H9 (cell line): ENCODE results near the gene NOP16. TPM values are rescaled to one million over a fixed set of nuclear protein-coding genes. Genes with fewer than 3 reads are reported as not detected.

Experiments used
- DNase-seq: peaks from one replicate; pipeline ENCODE4 v3.0.0-alpha.2; 2017
- H2AFZ ChIP-seq: one replicate; pipeline ENCODE4 v1.6.1; 2013; ENCODE audit warnings: mild to moderate bottlenecking, low read length, control low read depth, moderate library complexity
- H2AK5ac ChIP-seq: 2 replicates; pipeline ENCODE4 v1.6.1; 2013; ENCODE audit warnings: low read length, control low read depth, mixed read lengths; ENCODE audit not compliant: insufficient read length
- H2BK120ac ChIP-seq: one replicate; pipeline ENCODE4 v1.6.1; 2013; ENCODE audit warnings: low read depth, mild to moderate bottlenecking, low read length, control low read depth, inconsistent platforms; ENCODE audit not compliant: poor library complexity, severe bottlenecking
- H2BK12ac ChIP-seq: 2 replicates; pipeline ENCODE4 v1.6.1; 2013; ENCODE audit warnings: low read length, control low read depth, mixed read lengths, low read depth; ENCODE audit not compliant: insufficient read length
- H2BK15ac ChIP-seq: 2 replicates; pipeline ENCODE4 v1.6.1; 2013; ENCODE audit warnings: low read depth, low read length, control low read depth
- H2BK20ac ChIP-seq: one replicate; pipeline ENCODE4 v1.6.1; 2013; ENCODE audit warnings: low read depth, mild to moderate bottlenecking, low read length, control low read depth, inconsistent platforms; ENCODE audit not compliant: poor library complexity, severe bottlenecking
- H2BK5ac ChIP-seq: 2 replicates; pipeline ENCODE4 v1.6.1; 2013; ENCODE audit warnings: low read length, control low read depth, mixed read lengths; ENCODE audit not compliant: insufficient read length
- H3K14ac ChIP-seq: 2 replicates; pipeline ENCODE4 v1.6.1; 2013; ENCODE audit warnings: low read length, control low read depth; ENCODE audit not compliant: insufficient read depth
- H3K18ac ChIP-seq: 2 replicates; pipeline ENCODE4 v1.6.1; 2013; ENCODE audit warnings: low read depth, mild to moderate bottlenecking, mixed read lengths, low read length, control low read depth; ENCODE audit not compliant: insufficient read length
- H3K23ac ChIP-seq: 2 replicates; pipeline ENCODE4 v1.6.1; 2013; ENCODE audit warnings: low read length, control low read depth, mixed read lengths, low read depth; ENCODE audit not compliant: insufficient read length
- H3K23me2 ChIP-seq: 2 replicates; pipeline ENCODE4 v1.6.1; 2013; ENCODE audit warnings: low read depth, mild to moderate bottlenecking, mixed read lengths, low read length, control low read depth; ENCODE audit not compliant: insufficient read length, poor library complexity, severe bottlenecking
- H3K27ac ChIP-seq: 2 replicates; pipeline ENCODE4 v1.5.1; 2013; ENCODE audit warnings: low read length, control low read depth, mixed read lengths, low read depth; ENCODE audit not compliant: insufficient read length
- H3K27me3 ChIP-seq: 2 replicates; pipeline ENCODE4 v1.6.1; 2013; ENCODE audit warnings: low read length, control low read depth, inconsistent platforms; ENCODE audit not compliant: insufficient read depth
- H3K4ac ChIP-seq: 2 replicates; pipeline ENCODE4 v1.6.1; 2013; ENCODE audit warnings: low read depth, mild to moderate bottlenecking, control low read depth, inconsistent platforms, low read length, moderate library complexity
- H3K4me1 ChIP-seq: 2 replicates; pipeline ENCODE4 v1.6.1; 2013; ENCODE audit warnings: low read length, control low read depth, inconsistent platforms; ENCODE audit not compliant: insufficient read depth
- H3K4me2 ChIP-seq: 2 replicates; pipeline ENCODE4 v1.6.1; 2013; ENCODE audit warnings: low read length, control low read depth, mixed read lengths; ENCODE audit not compliant: insufficient read length, insufficient read depth
- H3K56ac ChIP-seq: 2 replicates; pipeline ENCODE4 v1.6.1; 2013; ENCODE audit warnings: low read depth, mild to moderate bottlenecking, mixed read lengths, low read length, control low read depth; ENCODE audit not compliant: insufficient read length
- H3K79me1 ChIP-seq: 2 replicates; pipeline ENCODE4 v1.6.1; 2013; ENCODE audit warnings: low read depth, mild to moderate bottlenecking, moderate library complexity, low read length, control low read depth, inconsistent platforms; ENCODE audit not compliant: insufficient read depth, poor library complexity, severe bottlenecking
- H3K79me2 ChIP-seq: 2 replicates; pipeline ENCODE4 v1.6.1; 2013; ENCODE audit warnings: low read length, control low read depth, inconsistent platforms; ENCODE audit not compliant: insufficient read depth
- H3K9ac ChIP-seq: 2 replicates; pipeline ENCODE4 v1.6.1; 2013; ENCODE audit warnings: low read length, control low read depth, mixed read lengths; ENCODE audit not compliant: insufficient read length; ENCODE audit errors: extremely low read depth
- H3K9me3 ChIP-seq: one replicate; pipeline ENCODE4 v1.6.1; 2013; ENCODE audit warnings: low read depth, low read length, inconsistent platforms; ENCODE audit not compliant: control insufficient read depth
- H3T11ph ChIP-seq: one replicate; pipeline ENCODE4 v1.6.1; 2013; ENCODE audit warnings: mild to moderate bottlenecking, low read length, control low read depth, inconsistent platforms
- H4K20me1 ChIP-seq: one replicate; pipeline ENCODE4 v1.6.1; 2013; ENCODE audit not compliant: control insufficient read depth, insufficient read length, insufficient read depth
- H4K5ac ChIP-seq: 2 replicates; pipeline ENCODE4 v1.6.1; 2013; ENCODE audit warnings: low read depth, mild to moderate bottlenecking, mixed read lengths, low read length, control low read depth; ENCODE audit not compliant: insufficient read length
- H4K8ac ChIP-seq: replicated peaks from 2 replicates; pipeline ENCODE4 v1.6.1; 2013; ENCODE audit warnings: low read length, control low read depth, mixed read lengths, low read depth; ENCODE audit not compliant: insufficient read length
- H4K91ac ChIP-seq: 2 replicates; pipeline ENCODE4 v1.6.1; 2013; ENCODE audit warnings: low read depth, mild to moderate bottlenecking, moderate library complexity, mixed read lengths, low read length, control low read depth; ENCODE audit not compliant: insufficient read length
- H3K27ac Mint-ChIP-seq, 3 experiments: 2 replicates in 2 of 3; 3 replicates in 1 of 3; pipeline ENCODE4 v1.8.0; 2020 to 2021; ENCODE audit warnings: mixed read lengths in 3 of 3, mild to moderate bottlenecking in 1 of 3, moderate library complexity in 1 of 3
- H3K27me3 Mint-ChIP-seq: 2 replicates; pipeline ENCODE4 v1.8.0; 2021; ENCODE audit warnings: low read depth, mild to moderate bottlenecking, moderate library complexity, mixed read lengths
- H3K36me3 Mint-ChIP-seq, 3 experiments: 2 replicates in 2 of 3; 3 replicates in 1 of 3; pipeline ENCODE4 v1.8.0; 2020 to 2021; ENCODE audit warnings: low read depth in 3 of 3, mixed read lengths in 3 of 3; ENCODE audit not compliant: insufficient read depth in 1 of 3
- H3K4me1 Mint-ChIP-seq, 2 experiments: 2 replicates each; pipeline ENCODE4 v1.8.0; 2020; ENCODE audit warnings: mixed read lengths in 2 of 2
- H3K4me3 Mint-ChIP-seq, 2 experiments: 2 replicates in 1 of 2; 3 replicates in 1 of 2; pipeline ENCODE4 v1.8.0; 2020 to 2021; ENCODE audit warnings: mild to moderate bottlenecking in 2 of 2, mixed read lengths in 2 of 2, moderate library complexity in 1 of 2
- H3K9me3 Mint-ChIP-seq, 2 experiments: 2 replicates in 1 of 2; 3 replicates in 1 of 2; pipeline ENCODE4 v1.8.0; 2020; ENCODE audit warnings: mild to moderate bottlenecking in 2 of 2, mixed read lengths in 2 of 2, moderate library complexity in 1 of 2
- WGBS: extraction: QIAGEN DNeasy Blood & Tissue Kit; methylation state at CpG from one replicate; pipeline ENCODE4 v1.1.7; 2013; ENCODE audit warnings: missing lambda C conversion rate, low lambda C conversion rate, mixed read lengths; ENCODE audit not compliant: insufficient read length; ENCODE audit errors: extremely low coverage; 5-methylcytosine and 5-hydroxymethylcytosine counted together
- total RNA-seq: library from RNA; stranded (reverse); gene quantifications from 2 replicates; pipeline ENCODE4 v1.2.1, GENCODE V29; 2021
- TF ChIP-seq, protein P1 (sequence below): fragments of 200-600 bp; sonication (generic); conservative IDR thresholded peaks from 3 replicates; pipeline ENCODE4 v1.8.0; 2021; ENCODE audit warnings: antibody characterized with exemption, mild to moderate bottlenecking

Gene NOP16
- total RNA-seq, 1 experiment from 2014 or later = 114 TPM

DNA sequence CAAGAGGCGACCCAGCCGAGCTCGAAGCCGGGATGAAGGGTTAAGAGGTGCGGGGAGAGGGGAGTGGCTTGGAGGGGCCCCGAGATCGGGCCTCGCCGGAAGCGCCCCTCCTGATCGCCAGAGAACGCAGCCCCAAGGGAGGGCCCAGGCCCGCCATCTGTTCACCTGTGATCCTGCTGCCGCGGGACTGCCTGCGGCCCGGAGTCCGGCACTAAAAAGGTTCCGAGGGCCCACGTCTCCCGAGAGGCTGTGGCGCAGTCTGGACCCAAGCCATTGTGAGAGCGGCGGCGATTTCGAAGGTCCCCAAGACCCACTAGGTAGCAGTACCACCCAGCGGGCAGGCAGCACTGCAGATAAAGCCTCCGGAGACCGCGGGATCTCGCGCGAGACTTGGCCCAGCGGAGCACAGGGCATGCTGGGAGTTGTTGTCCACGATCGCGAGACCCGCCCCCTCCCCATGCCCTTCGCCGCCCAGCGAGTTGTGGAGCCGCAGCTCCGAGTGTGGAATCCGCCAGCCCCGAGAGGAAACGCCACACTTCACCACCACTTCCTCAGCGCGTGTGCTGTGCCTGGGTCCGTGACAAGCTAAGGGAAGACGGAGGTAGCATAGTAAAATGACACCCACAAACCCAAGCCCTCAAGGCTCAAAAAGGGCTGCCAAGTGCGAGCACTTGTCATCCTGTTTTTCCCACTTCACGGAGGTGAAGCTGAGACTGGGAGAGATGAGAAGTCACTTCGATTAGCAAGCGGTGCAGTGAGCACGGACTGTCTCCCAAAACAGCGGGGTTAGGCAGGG, 26.8 kb downstream of the NOP16 start, which contains the start of gene KIAA1191:
Gene KIAA1191 (minus strand): TSS at position 328 of the 796 bp plus-strand sequence. CDS start 2,256 bp downstream, outside the sequence.
- H3K23ac ChIP-seq = no peak within 1 kb of the TSS
- peaks cover 23% of the 10 kb centered on the region for H3K23me2 ChIP-seq
- no peak within 1 kb of the TSS for H2AFZ ChIP-seq
- H3K9me3 ChIP-seq = no peaks in the 10 kb centered on the region
- no CpG with 5 or more reads among the region's 56 CpGs for WGBS
- Mint-ChIP-seq H3K9me3 (no peaks in the 10 kb centered on the region), H3K27ac (peak within 1 kb of the TSS; percentile 91 to 100 (median 99); a peak in 6 of 7 replicates), H3K27me3 (peaks cover 43% of the 10 kb centered on the region), H3K4me3 (peak within 1 kb of the TSS; percentile 98 to 99), H3K36me3 (peaks cover 18 to 30% (median 26%) of the 10 kb centered on the region in 3 experiments), H3K4me1 (peaks cover 15 to 17% of the 10 kb centered on the region in 2 experiments)
- H3K4me2 ChIP-seq = peak within 1 kb of the TSS; percentile 70
- H2BK15ac ChIP-seq = no peak within 1 kb of the TSS
- no peak within 1 kb of the TSS for H2BK20ac ChIP-seq
- no peak within 1 kb of the TSS for H3K27ac ChIP-seq
- H2BK12ac ChIP-seq = no peak within 1 kb of the TSS
- no peak within 1 kb of the TSS for H2BK120ac ChIP-seq
- H3K56ac ChIP-seq = no peak within 1 kb of the TSS
- no peaks in the 10 kb centered on the region for H3K79me1 ChIP-seq
- H2AK5ac ChIP-seq = no peak within 1 kb of the TSS
- H4K8ac ChIP-seq = no peak within 1 kb of the TSS
- H3K79me2 ChIP-seq = peaks cover 8% of the 10 kb centered on the region; the same call in 1 of the 2 replicates
- TF ChIP-seq, protein P1, sequence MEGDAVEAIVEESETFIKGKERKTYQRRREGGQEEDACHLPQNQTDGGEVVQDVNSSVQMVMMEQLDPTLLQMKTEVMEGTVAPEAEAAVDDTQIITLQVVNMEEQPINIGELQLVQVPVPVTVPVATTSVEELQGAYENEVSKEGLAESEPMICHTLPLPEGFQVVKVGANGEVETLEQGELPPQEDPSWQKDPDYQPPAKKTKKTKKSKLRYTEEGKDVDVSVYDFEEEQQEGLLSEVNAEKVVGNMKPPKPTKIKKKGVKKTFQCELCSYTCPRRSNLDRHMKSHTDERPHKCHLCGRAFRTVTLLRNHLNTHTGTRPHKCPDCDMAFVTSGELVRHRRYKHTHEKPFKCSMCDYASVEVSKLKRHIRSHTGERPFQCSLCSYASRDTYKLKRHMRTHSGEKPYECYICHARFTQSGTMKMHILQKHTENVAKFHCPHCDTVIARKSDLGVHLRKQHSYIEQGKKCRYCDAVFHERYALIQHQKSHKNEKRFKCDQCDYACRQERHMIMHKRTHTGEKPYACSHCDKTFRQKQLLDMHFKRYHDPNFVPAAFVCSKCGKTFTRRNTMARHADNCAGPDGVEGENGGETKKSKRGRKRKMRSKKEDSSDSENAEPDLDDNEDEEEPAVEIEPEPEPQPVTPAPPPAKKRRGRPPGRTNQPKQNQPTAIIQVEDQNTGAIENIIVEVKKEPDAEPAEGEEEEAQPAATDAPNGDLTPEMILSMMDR = no peak
- no peak within 1 kb of the TSS for H2BK5ac ChIP-seq
- no peak within 1 kb of the TSS for H4K91ac ChIP-seq
- no peaks in the 10 kb centered on the region; the same call in 1 of the 2 replicates for H3K4me1 ChIP-seq
- no peak within 1 kb of the TSS for H4K5ac ChIP-seq
- H3K9ac ChIP-seq = peak within 1 kb of the TSS; percentile 85
- H3T11ph ChIP-seq = no peak within 1 kb of the TSS
- peak within 1 kb of the TSS; percentile 93 for H3K14ac ChIP-seq
- peak within 1 kb of the TSS; percentile 85 for H3K18ac ChIP-seq
- no peaks in the 10 kb centered on the region for H4K20me1 ChIP-seq
- peaks cover 9% of the 10 kb centered on the region; the same call in 1 of the 2 replicates for H3K27me3 ChIP-seq
- no peak within 1 kb of the TSS for H3K4ac ChIP-seq
- peak; percentile 92 for DNase-seq
